ENCODE results near the gene DGKI.

DGKI gene

GRCh38 chr7:137577184-137577583 lies 269.6 kb downstream of the DGKI start:
- Histone ChIP-seq H3K36me3 (no peaks in the 10 kb centered on the region), H3K27me3 (no peaks in the 10 kb centered on the region), H3K9me3 (no peaks in the 10 kb centered on the region), H3K4me3 (ENCODE audit: low read depth in 1 of 2, low read length in 1 of 2) (no peak overlapping the region), H3K27ac (no peak overlapping the region), H3K4me1 (ENCODE audit: control insufficient read depth in 1 of 2, insufficient read depth in 1 of 2, low read depth in 1 of 2, low read length in 1 of 2) (no peaks in the 10 kb centered on the region)
- TF ChIP-seq CTCF (IDR thresholded peaks at IDR 0.05): no peak

GRCh38 chr7:137576481-137576880 lies 270.3 kb downstream of the DGKI start:
- Histone ChIP-seq H3K36me3 (no peaks in the 10 kb centered on the region), H3K27me3 (no peaks in the 10 kb centered on the region), H3K27ac (no peak overlapping the region), H3K9me3 (no peaks in the 10 kb centered on the region), H3K4me3 (ENCODE audit: low read depth in 1 of 2, low read length in 1 of 2) (no peak overlapping the region), H3K4me1 (ENCODE audit: control insufficient read depth in 1 of 2, insufficient read depth in 1 of 2, low read depth in 1 of 2, low read length in 1 of 2) (no peaks in the 10 kb centered on the region)
- TF ChIP-seq CTCF (IDR thresholded peaks at IDR 0.05): no peak

GRCh38 chr7:137574812-137575211 lies 272.0 kb downstream of the DGKI start:
- no peaks in the 10 kb centered on the region for H3K4me1 ChIP-seq (ENCODE audit: control insufficient read depth in 1 of 2, insufficient read depth in 1 of 2, low read depth in 1 of 2, low read length in 1 of 2)
- H3K36me3 ChIP-seq: no peaks in the 10 kb centered on the region
- no peak overlapping the region for H3K4me3 ChIP-seq (ENCODE audit: low read depth in 1 of 2, low read length in 1 of 2)
- no peak for TF ChIP-seq CTCF (IDR thresholded peaks at IDR 0.05)
- H3K27ac ChIP-seq: no peak overlapping the region
- H3K27me3 ChIP-seq: no peaks in the 10 kb centered on the region
- no peaks in the 10 kb centered on the region for H3K9me3 ChIP-seq

- Histone ChIP-seq H3K4me3 (ENCODE audit: low read depth in 1 of 2, low read length in 1 of 2) (no peak overlapping the region), H3K4me1 (ENCODE audit: control insufficient read depth in 1 of 2, insufficient read depth in 1 of 2, low read depth in 1 of 2, low read length in 1 of 2) (no peaks in the 10 kb centered on the region), H3K27ac (no peak overlapping the region), H3K27me3 (no peaks in the 10 kb centered on the region), H3K36me3 (no peaks in the 10 kb centered on the region), H3K9me3 (no peaks in the 10 kb centered on the region)
- TF ChIP-seq CTCF (IDR thresholded peaks at IDR 0.05): no peak
Measured at GRCh38 chr7:137572056-137572784, 274.6 kb downstream of the DGKI start.

GRCh38 chr7:137564677-137565076 lies 282.1 kb downstream of the DGKI start:
- Histone ChIP-seq H3K27ac (no peak overlapping the region), H3K36me3 (no peaks in the 10 kb centered on the region), H3K9me3 (no peaks in the 10 kb centered on the region), H3K27me3 (no peaks in the 10 kb centered on the region), H3K4me1 (ENCODE audit: control insufficient read depth in 1 of 2, insufficient read depth in 1 of 2, low read depth in 1 of 2, low read length in 1 of 2) (no peaks in the 10 kb centered on the region), H3K4me3 (ENCODE audit: low read depth in 1 of 2, low read length in 1 of 2) (no peak overlapping the region)
- TF ChIP-seq CTCF (IDR thresholded peaks at IDR 0.05): no peak
